Glutamatergic neuron (in vitro differentiated cells): ENCODE measurements around the gene ARL8B. TPM values are rescaled to one million over a fixed set of nuclear protein-coding genes. Genes with fewer than 3 reads are reported as not detected.

Source experiments
- DNase-seq: peaks from one replicate; pipeline ENCODE4 v3.0.0; 2022
- H3K27ac Mint-ChIP-seq: one replicate; pipeline ENCODE4 v1.8.0; 2020; ENCODE audit warnings: mild to moderate bottlenecking, mixed read lengths, inconsistent platforms; ENCODE audit not compliant: unreplicated experiment
- H3K27me3 Mint-ChIP-seq: one replicate; pipeline ENCODE4 v1.8.0; 2020; ENCODE audit warnings: mild to moderate bottlenecking, moderate library complexity, mixed read lengths, inconsistent platforms; ENCODE audit not compliant: unreplicated experiment
- H3K36me3 Mint-ChIP-seq: one replicate; pipeline ENCODE4 v1.8.0; 2020; ENCODE audit warnings: mild to moderate bottlenecking, mixed read lengths, inconsistent platforms; ENCODE audit not compliant: unreplicated experiment
- H3K4me1 Mint-ChIP-seq: one replicate; pipeline ENCODE4 v1.8.0; 2020; ENCODE audit warnings: mild to moderate bottlenecking, low read depth, mixed read lengths, inconsistent platforms; ENCODE audit not compliant: unreplicated experiment
- H3K4me3 Mint-ChIP-seq: one replicate; pipeline ENCODE4 v1.8.0; 2020; ENCODE audit warnings: mild to moderate bottlenecking, mixed read lengths, inconsistent platforms; ENCODE audit not compliant: unreplicated experiment
- H3K9me3 Mint-ChIP-seq: one replicate; pipeline ENCODE4 v1.8.0; 2020; ENCODE audit warnings: mild to moderate bottlenecking, moderate library complexity, mixed read lengths, inconsistent platforms; ENCODE audit not compliant: unreplicated experiment
- CTCF ChIP-seq: fragments of 200-600 bp; sonication (generic); IDR thresholded peaks from one replicate; pipeline ENCODE4 v1.5.0; 2021; ENCODE audit not compliant: partially characterized antibody, unreplicated experiment
- total RNA-seq: library from RNA; stranded (reverse); fragmentation: NEBNext Ultra II Directional; extraction: Animal tissue kit (Norgen Biotek cat#: 25700); gene quantifications from one replicate; pipeline ENCODE4 v1.2.1, GENCODE V29; 2021; ENCODE audit not compliant: unreplicated experiment

The ARL8B gene
- total RNA-seq, 1 donor from 2014 or later, result 33.9 TPM

- no peak for TF ChIP-seq CTCF
- no peak overlapping the region for H3K4me3 Mint-ChIP-seq
- H3K27me3 Mint-ChIP-seq, result no peaks in the 10 kb centered on the region
- DNase-seq, result no peak
- H3K27ac Mint-ChIP-seq, result no peak overlapping the region
- no peaks in the 10 kb centered on the region for H3K4me1 Mint-ChIP-seq
- no peaks in the 10 kb centered on the region for H3K9me3 Mint-ChIP-seq
- no peaks in the 10 kb centered on the region for H3K36me3 Mint-ChIP-seq
Observed at GRCh38 chr3:5087209-5087608, 34.9 kb upstream of the ARL8B start.

- Mint-ChIP-seq H3K4me3 (no peak overlapping the region), H3K27ac (no peak overlapping the region), H3K36me3 (no peaks in the 10 kb centered on the region), H3K27me3 (no peaks in the 10 kb centered on the region), H3K4me1 (peaks cover 5% of the 10 kb centered on the region), H3K9me3 (no peaks in the 10 kb centered on the region)
- no peak for TF ChIP-seq CTCF
- no peak for DNase-seq
Observed at GRCh38 chr3:5090197-5090596, 31.9 kb upstream of the ARL8B start.

- Mint-ChIP-seq H3K9me3 (no peaks in the 10 kb centered on the region), H3K36me3 (no peaks in the 10 kb centered on the region), H3K27me3 (no peaks in the 10 kb centered on the region), H3K27ac (no peak overlapping the region), H3K4me1 (peaks cover 9% of the 10 kb centered on the region), H3K4me3 (no peak overlapping the region)
- TF ChIP-seq CTCF, result no peak
- DNase-seq, result no peak
Observed at GRCh38 chr3:5092018-5092417, 30.1 kb upstream of the ARL8B start.

- peaks cover 3% of the 10 kb centered on the region for H3K27me3 Mint-ChIP-seq
- H3K9me3 Mint-ChIP-seq, result peaks cover 3% of the 10 kb centered on the region
- no peak for DNase-seq
- no peak for TF ChIP-seq CTCF
- H3K27ac Mint-ChIP-seq, result no peak overlapping the region
- H3K36me3 Mint-ChIP-seq, result no peaks in the 10 kb centered on the region
- peaks cover 9% of the 10 kb centered on the region for H3K4me1 Mint-ChIP-seq
- H3K4me3 Mint-ChIP-seq, result no peak overlapping the region
Observed at GRCh38 chr3:5093731-5094130, 28.4 kb upstream of the ARL8B start.

- no peak overlapping the region for H3K27ac Mint-ChIP-seq
- peaks cover 3% of the 10 kb centered on the region for H3K27me3 Mint-ChIP-seq
- no peaks in the 10 kb centered on the region for H3K36me3 Mint-ChIP-seq
- H3K4me3 Mint-ChIP-seq, result peak overlapping the region; percentile 76
- DNase-seq, result peak; percentile 82
- H3K9me3 Mint-ChIP-seq, result peaks cover 3% of the 10 kb centered on the region
- H3K4me1 Mint-ChIP-seq, result peaks cover 9% of the 10 kb centered on the region
- TF ChIP-seq CTCF, result peak; percentile 46
Observed at GRCh38 chr3:5095886-5096285, 26.2 kb upstream of the ARL8B start.
